Iris pigment epithelial cell (primary cell): ENCODE data around the gene NCAPH2.

ENCODE experiments used
- DNase-seq: peaks from one replicate; pipeline ENCODE4 v3.0.0-alpha.2; 2011; ENCODE audit warnings: low read depth

The NCAPH2 gene

DNA sequence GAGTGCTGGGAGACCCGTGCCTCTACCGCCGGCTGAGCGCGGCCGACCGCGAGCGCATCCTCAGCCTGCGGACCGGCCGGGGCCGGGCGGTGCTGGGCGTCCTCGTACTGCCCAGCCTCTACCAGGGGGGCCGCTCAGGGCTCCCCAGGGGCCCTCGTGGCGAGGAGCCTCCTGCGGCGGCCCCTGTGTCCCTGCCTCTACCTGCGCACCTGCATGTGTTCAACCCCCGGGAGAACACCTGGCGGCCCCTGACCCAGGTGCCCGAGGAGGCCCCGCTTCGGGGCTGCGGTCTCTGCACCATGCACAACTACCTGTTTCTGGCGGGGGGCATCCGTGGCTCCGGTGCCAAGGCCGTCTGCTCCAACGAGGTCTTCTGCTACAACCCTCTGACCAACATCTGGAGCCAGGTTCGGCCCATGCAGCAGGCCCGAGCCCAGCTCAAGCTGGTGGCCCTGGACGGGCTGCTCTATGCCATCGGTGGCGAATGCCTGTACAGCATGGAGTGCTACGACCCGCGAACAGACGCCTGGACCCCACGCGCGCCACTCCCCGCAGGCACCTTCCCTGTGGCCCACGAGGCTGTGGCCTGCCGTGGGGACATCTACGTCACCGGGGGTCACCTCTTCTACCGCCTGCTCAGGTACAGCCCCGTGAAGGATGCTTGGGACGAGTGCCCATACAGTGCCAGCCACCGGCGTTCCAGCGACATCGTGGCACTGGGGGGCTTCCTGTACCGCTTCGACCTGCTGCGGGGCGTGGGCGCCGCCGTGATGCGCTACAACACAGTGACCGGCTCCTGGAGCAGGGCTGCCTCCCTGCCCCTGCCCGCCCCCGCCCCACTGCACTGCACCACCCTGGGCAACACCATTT, 41.1 kb downstream of the NCAPH2 start:
- no peak for DNase-seq

GRCh38 chr22:50550395-50550794, 42.4 kb downstream of the NCAPH2 start:
- no peak for DNase-seq

- DNase-seq = no peak
Measured at GRCh38 chr22:50551160-50551752, 43.2 kb downstream of the NCAPH2 start.

DNA sequence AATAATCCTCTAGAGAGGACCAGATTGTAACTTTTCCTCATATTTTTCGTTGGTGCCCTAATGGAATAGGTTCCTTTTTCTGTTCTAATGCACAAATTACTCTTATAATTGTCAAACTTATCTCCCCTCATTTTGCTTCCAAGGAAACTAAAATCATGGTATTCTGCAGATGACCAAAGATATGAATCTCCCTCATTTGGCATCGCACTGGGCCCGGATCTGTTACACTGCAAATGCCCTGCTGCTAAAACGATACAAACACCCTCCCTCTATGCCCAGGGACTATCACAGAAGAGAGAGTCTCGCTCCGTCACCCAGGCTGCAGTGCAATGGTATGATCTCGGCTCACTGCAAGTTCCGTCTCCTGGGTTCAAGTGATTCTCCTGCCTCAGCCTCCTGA, 45.3 kb downstream of the NCAPH2 start:
- DNase-seq = no peak

DNA sequence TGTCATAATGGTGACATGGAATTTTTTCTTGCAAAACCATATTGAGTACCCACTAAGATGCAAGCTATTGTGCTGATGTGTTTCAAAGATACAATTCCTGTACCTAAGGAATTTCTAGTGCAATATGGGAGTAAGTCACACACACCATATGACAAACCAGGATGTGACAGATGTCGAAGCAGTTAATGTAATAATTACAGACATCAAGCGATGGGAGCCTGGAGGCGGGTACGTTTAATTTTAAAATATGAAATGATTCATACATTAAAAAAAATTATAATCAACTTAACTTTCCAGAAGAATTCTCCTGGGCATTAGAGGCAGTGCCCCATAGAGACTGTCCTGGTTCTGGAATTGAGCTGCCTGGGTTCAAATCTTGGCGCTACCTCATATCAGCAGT, 48.7 kb downstream of the NCAPH2 start:
- DNase-seq = no peak

DNA sequence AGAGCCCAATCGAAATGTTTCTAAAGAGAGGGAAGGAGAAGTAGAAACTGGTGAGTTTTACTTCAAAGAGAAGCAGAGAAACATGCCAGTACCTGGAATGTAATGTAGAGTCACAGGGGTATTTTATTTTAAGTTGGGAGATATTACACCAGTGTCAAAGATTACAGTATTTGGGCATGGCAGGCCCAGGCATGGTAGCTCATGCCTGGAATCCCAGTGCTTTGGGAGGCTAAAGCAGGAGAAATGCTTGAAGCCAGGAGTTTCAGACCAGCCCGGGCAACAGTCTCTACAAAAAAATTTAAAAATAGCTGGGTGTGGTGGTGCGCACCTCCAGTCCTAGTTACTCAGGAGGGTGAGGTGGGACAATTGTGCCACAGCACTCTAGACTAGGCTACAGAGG, 52.0 kb downstream of the NCAPH2 start:
- DNase-seq = no peak

- no peak for DNase-seq
Measured at GRCh38 chr22:50561401-50562358, 53.7 kb downstream of the NCAPH2 start.

GRCh38 chr22:50562523-50563412, 54.7 kb downstream of the NCAPH2 start, which contains the start of gene SYCE3:
SYCE3 (minus strand) TSS chr22:50562919; CDS start chr22:50556405, 6,514 bp downstream.
- peak; percentile 79 for DNase-seq

- DNase-seq = no peak
Measured at GRCh38 chr22:50563413-50564160, 55.6 kb downstream of the NCAPH2 start.

- no peak for DNase-seq
Measured at GRCh38 chr22:50564289-50564688, 56.3 kb downstream of the NCAPH2 start.

GRCh38 chr22:50567721-50568252, 59.8 kb downstream of the NCAPH2 start:
- no peak for DNase-seq

DNA sequence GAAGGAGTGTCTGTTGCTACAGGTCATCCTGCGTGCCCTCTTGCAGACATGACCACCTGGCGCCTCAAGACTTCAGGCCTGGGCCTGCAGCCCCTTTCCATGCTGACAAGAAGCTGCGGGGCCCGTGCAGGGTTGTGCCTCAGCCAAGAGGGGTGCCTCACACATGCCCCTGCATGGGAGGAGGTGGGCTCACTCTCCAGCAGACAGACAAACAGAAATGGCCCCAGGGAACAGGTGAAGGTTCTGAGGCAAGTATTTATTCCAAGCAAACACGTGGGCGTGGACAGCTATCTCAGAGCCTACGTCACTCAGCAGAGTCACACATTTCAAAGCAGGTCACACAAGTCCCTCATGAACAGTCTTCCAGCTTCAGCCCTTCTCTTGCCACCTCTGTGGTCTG, 60.6 kb downstream of the NCAPH2 start:
- no peak for DNase-seq

DNA sequence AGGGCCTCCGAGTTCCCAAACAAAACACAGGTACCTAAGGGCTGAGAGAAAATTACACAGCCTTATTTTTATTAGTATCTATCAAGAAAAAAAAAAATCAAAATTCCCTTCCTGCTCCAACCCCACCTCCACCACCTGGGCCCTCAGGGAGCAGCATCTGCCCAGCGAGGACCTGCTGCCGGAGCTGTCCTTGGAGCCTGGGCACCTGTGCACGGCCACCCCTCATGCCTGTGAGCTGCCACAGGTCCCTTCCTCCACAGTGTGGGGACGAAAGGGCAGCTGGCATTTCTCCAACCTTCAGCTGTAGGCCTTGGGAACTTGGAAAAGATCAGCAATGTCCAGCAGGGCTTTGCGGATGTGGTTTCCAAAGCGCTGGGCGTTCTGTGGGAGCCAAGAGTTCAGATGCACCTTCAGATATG, 61.0 kb downstream of the NCAPH2 start:
- DNase-seq = no peak

GRCh38 chr22:50569896-50570535, 62.0 kb downstream of the NCAPH2 start:
- DNase-seq = no peak

- no peak for DNase-seq
Measured at GRCh38 chr22:50570861-50571260, 62.8 kb downstream of the NCAPH2 start.

DNA sequence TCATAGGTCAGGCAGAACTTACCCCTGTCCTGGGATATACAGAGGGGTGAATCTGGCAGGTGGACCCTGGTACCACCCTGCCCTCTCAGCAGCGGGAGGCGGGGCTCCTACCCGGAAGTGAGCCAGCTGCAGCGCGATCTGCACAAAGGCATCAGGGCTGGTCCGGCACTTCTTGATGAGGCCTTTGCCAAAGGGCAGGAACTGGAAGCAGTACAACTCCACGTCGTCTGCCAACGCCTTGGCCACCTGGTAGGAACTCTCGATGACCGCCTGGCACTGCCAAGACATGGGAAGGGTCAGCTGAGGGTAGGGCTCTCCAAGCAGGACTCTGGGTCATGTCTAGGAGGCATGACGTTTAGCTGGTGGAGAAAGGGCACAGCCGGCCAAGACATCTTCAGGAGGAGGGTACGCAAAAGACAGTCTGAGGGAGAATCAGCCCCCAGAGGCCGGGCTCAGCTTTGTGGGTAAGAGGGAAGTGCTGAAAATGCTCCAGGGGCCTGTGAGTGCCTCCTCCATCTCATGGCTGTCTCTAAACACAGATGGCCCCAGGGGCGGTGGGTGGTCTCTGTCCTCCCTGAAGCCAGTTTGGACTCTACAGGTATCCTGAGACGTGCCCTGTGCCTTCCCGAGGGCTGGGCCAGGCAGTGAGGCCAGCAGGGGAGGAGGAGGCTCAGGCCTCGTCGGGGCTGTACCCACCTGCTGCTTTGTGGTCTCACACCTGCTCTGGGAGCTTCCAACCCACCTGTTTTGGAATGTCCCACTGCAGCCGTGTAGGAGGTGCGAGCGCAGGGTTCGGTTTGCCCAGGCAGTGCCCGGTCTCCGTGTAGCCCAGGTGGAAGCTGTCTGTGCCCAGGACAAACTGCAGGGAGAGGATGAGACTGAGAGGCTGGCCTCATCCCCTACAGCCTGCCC, 63.5 kb downstream of the NCAPH2 start:
- no peak for DNase-seq

DNA sequence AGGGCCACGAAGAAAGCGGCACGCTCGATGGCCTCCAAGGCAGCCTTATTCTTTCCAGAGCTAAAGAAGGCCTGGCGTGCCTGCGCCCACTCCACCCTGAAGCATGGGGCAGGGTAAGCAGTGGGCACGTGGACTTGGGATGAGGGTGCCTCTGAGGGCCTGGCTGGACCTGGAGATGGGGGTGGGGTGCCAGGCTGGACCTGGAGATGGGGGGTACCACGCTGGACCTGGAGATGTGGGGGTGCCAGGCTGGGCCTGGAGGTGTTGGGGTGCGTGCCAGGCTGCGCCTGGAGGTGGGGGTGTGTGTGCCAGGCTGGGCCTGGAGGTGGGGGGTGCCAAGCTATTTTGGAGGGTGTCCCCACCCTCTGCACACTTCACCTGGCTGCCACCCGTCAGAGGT, 64.9 kb downstream of the NCAPH2 start:
- no peak for DNase-seq

GRCh38 chr22:50573491-50574382, 65.7 kb downstream of the NCAPH2 start:
- no peak for DNase-seq
